ENCODE data around the gene SLC6A3. TPM values are rescaled to one million over a fixed set of nuclear protein-coding genes. Genes with fewer than 3 reads are reported as not detected.

The SLC6A3 gene
- total RNA-seq, 2 donors from 2014 or later, result 0.16 TPM; not detected in 1

DNA sequence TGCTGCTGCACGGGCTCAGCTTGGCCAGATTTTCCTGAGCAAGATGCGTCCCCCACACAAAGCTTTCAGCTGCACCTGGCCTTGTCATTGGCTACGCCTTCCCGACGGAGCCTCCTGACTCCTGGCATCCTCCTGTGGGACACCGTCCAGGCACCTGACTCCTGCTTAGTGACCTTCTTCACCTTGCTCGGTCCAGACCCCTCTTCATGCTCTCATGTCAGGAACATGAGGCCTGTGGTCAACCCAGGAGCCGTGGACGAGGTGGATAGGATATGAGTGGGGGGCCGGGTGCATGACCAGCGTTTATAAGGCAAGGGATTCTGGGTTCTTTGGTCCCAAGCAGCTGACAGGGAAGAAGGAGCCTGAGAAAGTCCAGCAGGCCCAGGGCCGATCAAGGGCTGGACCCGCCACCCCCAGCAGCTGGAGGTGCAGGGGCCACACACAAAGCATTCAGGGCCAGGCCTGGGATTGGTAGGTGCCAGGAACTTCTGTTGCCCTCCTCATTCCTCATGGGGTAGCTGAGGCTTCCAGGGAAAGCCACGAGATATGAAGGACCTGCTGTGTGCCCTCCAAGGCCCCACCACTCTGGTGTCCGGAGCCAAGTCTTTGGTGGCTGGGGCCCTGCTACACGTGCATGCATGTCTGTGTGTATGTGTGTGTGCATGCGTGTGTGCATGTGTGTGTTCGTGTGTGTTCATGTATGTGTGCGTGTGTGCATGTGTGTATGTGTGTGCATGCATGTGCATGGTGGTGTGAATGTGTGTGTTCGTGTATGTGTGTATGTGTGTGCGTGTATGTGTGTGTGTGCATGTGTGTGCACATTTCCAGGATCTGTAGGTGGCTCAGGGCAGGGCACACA is 34.9 kb downstream of the SLC6A3 start:
- DNase-seq (ENCODE audit: low spot score), result no peak
- Histone ChIP-seq H3K36me3 (no peaks in the 10 kb centered on the region), H3K4me3 (no peak overlapping the region), H3K27ac (no peak overlapping the region), H3K27me3 (no peaks in the 10 kb centered on the region), H3K9me3 (no peaks in the 10 kb centered on the region), H3K4me1 (no peaks in the 10 kb centered on the region)
- TF ChIP-seq CTCF (IDR thresholded peaks at IDR 0.05), result no peak

- no peak for DNase-seq (ENCODE audit: low spot score)
- Histone ChIP-seq H3K4me3 (no peak overlapping the region), H3K9me3 (no peaks in the 10 kb centered on the region), H3K4me1 (no peaks in the 10 kb centered on the region), H3K27ac (no peak overlapping the region), H3K36me3 (no peaks in the 10 kb centered on the region), H3K27me3 (no peaks in the 10 kb centered on the region)
- no peak for TF ChIP-seq CTCF (IDR thresholded peaks at IDR 0.05)
These were observed 35.7 kb downstream of the SLC6A3 start for GRCh38 chr5:1409381-1410110.

- TF ChIP-seq CTCF (IDR thresholded peaks at IDR 0.05), result no peak
These were observed 38.3 kb downstream of the SLC6A3 start for GRCh38 chr5:1406681-1407640.

DNA sequence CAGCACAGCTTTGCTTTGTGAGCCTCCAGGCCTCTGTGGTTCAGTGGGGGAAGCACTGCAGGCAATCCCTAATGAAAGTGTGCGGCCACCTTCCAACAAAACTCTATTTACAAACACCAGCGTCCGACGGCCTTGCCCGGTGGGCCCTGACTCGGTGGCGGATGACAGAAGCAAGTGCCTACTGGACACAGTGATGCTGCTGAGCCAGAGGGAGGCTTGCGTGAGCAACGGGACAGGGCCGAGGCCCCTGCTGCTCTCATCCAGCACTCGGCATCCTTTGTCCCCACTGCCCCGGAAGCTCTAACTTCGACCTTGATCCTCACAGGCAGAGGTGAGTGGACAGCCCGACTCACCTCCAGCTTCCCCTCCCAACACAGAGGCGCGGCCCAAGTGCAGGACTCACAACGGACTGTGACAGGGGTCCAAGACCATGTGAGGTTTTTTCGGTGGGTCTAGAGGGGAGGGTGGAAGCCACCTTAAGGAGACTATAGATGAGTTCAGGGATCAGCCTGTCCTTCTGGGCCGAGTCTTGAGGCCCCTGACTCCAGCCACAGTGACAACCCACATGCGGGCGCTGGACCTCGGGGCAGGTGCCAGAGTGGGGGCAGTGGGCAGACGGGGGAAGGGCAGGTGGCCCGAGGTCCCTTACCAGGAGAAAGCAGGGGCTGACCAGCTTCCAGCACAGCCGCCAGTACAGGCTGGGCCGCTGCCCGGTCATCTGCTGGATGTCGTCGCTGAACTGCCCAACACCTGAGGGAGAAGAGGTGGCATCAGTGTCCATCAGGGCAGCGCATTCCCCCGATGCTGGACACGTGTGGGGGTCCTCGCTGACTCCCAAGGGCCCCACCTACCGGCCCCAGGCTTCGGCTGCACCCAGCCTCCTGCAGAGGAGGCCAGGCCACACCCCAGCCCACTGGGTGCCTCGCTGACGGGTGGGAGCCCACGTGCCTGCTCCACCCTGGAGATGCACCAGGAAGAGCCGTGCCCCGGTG is 39.4 kb downstream of the SLC6A3 start:
- Histone ChIP-seq H3K9me3 (no peaks in the 10 kb centered on the region), H3K27me3 (no peaks in the 10 kb centered on the region), H3K4me3 (no peak overlapping the region), H3K4me1 (no peaks in the 10 kb centered on the region), H3K27ac (no peak overlapping the region), H3K36me3 (no peaks in the 10 kb centered on the region)
- TF ChIP-seq CTCF (IDR thresholded peaks at IDR 0.05), result no peak
- DNase-seq (ENCODE audit: low spot score), result no peak

More at GRCh38 chr5:1406681-1407640, 38.3 kb downstream of the SLC6A3 start:
- H3K36me3 ChIP-seq, result no peaks in the 10 kb centered on the region
- DNase-seq (ENCODE audit: low spot score), result no peak
- H3K9me3 ChIP-seq, result no peaks in the 10 kb centered on the region
- no peak overlapping the region for H3K4me3 ChIP-seq
- no peaks in the 10 kb centered on the region for H3K27me3 ChIP-seq
- H3K27ac ChIP-seq, result no peak overlapping the region
- no peaks in the 10 kb centered on the region for H3K4me1 ChIP-seq

Data from right atrium auricular region (tissue), 2 donors.